Astrocyte (in vitro differentiated cells and primary cell): Measurements from ENCODE around the gene SPTBN1. TPM values are rescaled to one million over a fixed set of nuclear protein-coding genes. Genes with fewer than 3 reads are reported as not detected.

ENCODE experiments used
- DNase-seq: peaks from one replicate; pipeline ENCODE4 v3.0.0-alpha.2; 2010; ENCODE audit warnings: low read depth
- FAIRE-seq: peaks from 2 replicates; lab custom pipeline; 2011; peaks lifted over from hg19 to GRCh38; lab: Jason Lieb, UNC
- H2AFZ ChIP-seq: 2 replicates; pipeline ENCODE4 v1.6.0; 2012; ENCODE audit warnings: low read depth, low read length, inconsistent platforms
- H3K27ac ChIP-seq: 2 replicates; pipeline ENCODE4 v1.5.1; 2011; ENCODE audit warnings: low read depth, low read length, inconsistent platforms
- H3K27me3 ChIP-seq: 2 replicates; pipeline ENCODE4 v1.6.0; 2011; ENCODE audit warnings: low read length, inconsistent platforms; ENCODE audit not compliant: insufficient read depth
- H3K36me3 ChIP-seq: 2 replicates; pipeline ENCODE4 v1.5.1; 2011; ENCODE audit warnings: low read length, inconsistent platforms; ENCODE audit not compliant: insufficient read depth
- H3K4me1 ChIP-seq: 2 replicates; pipeline ENCODE4 v1.5.1; 2011; ENCODE audit warnings: low read length, inconsistent platforms; ENCODE audit not compliant: insufficient read depth
- H3K4me2 ChIP-seq: 2 replicates; pipeline ENCODE4 v1.6.0; 2012; ENCODE audit warnings: low read length, inconsistent platforms
- H3K4me3 ChIP-seq: 2 replicates; pipeline ENCODE4 v1.5.1; 2011; ENCODE audit warnings: low read depth, mild to moderate bottlenecking, low read length, inconsistent platforms; ENCODE audit not compliant: insufficient read depth
- H3K79me2 ChIP-seq: 2 replicates; pipeline ENCODE4 v1.6.0; 2012; ENCODE audit warnings: mild to moderate bottlenecking, low read length, inconsistent platforms; ENCODE audit not compliant: insufficient read depth
- H3K9ac ChIP-seq: 2 replicates; pipeline ENCODE4 v1.6.0; 2012; ENCODE audit warnings: mild to moderate bottlenecking, low read length, inconsistent platforms
- H3K9me3 ChIP-seq: 2 replicates; pipeline ENCODE4 v1.5.1; 2012; ENCODE audit warnings: low read depth, mild to moderate bottlenecking, low read length, inconsistent platforms; ENCODE audit not compliant: insufficient read depth
- H4K20me1 ChIP-seq: 2 replicates; pipeline ENCODE4 v1.6.0; 2012; ENCODE audit warnings: low read length, inconsistent platforms; ENCODE audit not compliant: insufficient read depth
- H3K27ac Mint-ChIP-seq: one replicate; pipeline ENCODE4 v1.8.0; 2021; ENCODE audit warnings: mild to moderate bottlenecking, mixed read lengths; ENCODE audit not compliant: unreplicated experiment
- H3K27me3 Mint-ChIP-seq: one replicate; pipeline ENCODE4 v1.8.0; 2021; ENCODE audit warnings: low read depth, mixed read lengths; ENCODE audit not compliant: unreplicated experiment
- H3K36me3 Mint-ChIP-seq: one replicate; pipeline ENCODE4 v1.8.0; 2021; ENCODE audit warnings: low read depth, mixed read lengths; ENCODE audit not compliant: unreplicated experiment
- H3K4me1 Mint-ChIP-seq: one replicate; pipeline ENCODE4 v1.8.0; 2021; ENCODE audit warnings: low read depth, mixed read lengths; ENCODE audit not compliant: unreplicated experiment
- H3K4me3 Mint-ChIP-seq: one replicate; pipeline ENCODE4 v1.8.0; 2021; ENCODE audit warnings: mild to moderate bottlenecking, moderate library complexity, mixed read lengths; ENCODE audit not compliant: unreplicated experiment
- H3K9me3 Mint-ChIP-seq: one replicate; pipeline ENCODE4 v1.8.0; 2021; ENCODE audit warnings: mild to moderate bottlenecking, mixed read lengths; ENCODE audit not compliant: unreplicated experiment
- CTCF ChIP-seq: IDR thresholded peaks from 2 replicates; pipeline ENCODE4 v1.5.1; 2011; ENCODE audit warnings: low read depth, mild to moderate bottlenecking, inconsistent platforms, low read length, moderate library complexity; ENCODE audit not compliant: insufficient read depth
- EZH2 ChIP-seq: IDR thresholded peaks from 2 replicates; pipeline ENCODE4 v1.6.1; 2012; ENCODE audit warnings: mild to moderate bottlenecking, low read length, inconsistent platforms; ENCODE audit not compliant: insufficient read depth
- total RNA-seq: library from RNA; stranded (reverse); gene quantifications from 2 replicates; pipeline ENCODE4 v1.2.1, GENCODE V29; 2021

The SPTBN1 gene
- total RNA-seq, 1 donor from 2014 or later, result 311 TPM

DNA sequence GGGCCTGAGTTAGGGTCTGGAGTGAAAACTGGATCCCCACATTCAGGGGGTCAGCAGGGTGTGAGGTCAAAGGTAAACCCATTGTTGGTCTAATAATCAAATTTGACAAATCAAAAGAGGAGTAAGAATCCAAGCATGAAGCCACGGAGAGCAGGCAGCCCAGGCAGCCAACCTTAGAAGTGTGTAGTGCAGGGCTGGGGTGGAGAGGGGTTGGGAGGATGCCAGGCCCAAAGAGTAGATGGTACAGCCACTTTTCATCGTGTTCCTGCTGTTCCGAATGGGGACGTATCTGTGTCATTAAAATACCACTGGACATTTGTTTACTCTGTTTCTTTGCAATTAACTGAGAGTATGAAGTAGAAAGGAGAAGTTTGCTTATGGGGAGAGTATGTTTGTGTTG is 16.5 kb upstream of the SPTBN1 start:
- Histone ChIP-seq H3K4me1 (no peaks in the 10 kb centered on the region), H3K27me3 (no peaks in the 10 kb centered on the region), H2AFZ (no peak overlapping the region), H3K36me3 (no peaks in the 10 kb centered on the region), H3K79me2 (no peaks in the 10 kb centered on the region), H3K4me3 (no peak overlapping the region), H3K9ac (no peak overlapping the region), H3K4me2 (no peak overlapping the region), H3K27ac (no peak overlapping the region), H3K9me3 (no peaks in the 10 kb centered on the region), H4K20me1 (no peaks in the 10 kb centered on the region)
- Mint-ChIP-seq H3K9me3 (no peaks in the 10 kb centered on the region), H3K27me3 (no peaks in the 10 kb centered on the region), H3K36me3 (no peaks in the 10 kb centered on the region), H3K4me3 (no peak overlapping the region), H3K27ac (no peak overlapping the region), H3K4me1 (peaks cover 11% of the 10 kb centered on the region)
- TF ChIP-seq EZH2 (no peak), CTCF (no peak)
- DNase-seq (no peak), FAIRE-seq (no peak)

DNA sequence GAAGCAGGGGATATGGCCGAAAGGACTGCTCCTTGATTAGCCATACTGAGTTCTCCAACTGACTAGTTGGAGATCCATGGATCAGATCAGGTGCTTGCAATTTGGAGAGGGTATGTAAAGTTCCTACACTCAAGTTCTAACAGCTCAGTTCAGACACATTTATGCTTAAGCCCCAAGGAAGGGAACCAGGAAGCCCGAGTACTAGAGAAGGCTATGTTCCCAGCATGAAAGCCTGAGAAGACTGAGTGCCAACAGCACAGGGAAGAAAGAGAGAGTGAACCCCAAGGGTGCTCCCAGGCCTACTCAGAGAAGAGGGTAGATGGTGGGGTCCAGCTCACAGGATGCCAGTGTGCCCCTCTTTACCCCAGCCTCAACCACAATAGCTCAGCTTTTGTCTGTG is 16.1 kb upstream of the SPTBN1 start:
- Histone ChIP-seq H3K9ac (no peak overlapping the region), H4K20me1 (no peaks in the 10 kb centered on the region), H3K27me3 (no peaks in the 10 kb centered on the region), H3K36me3 (no peaks in the 10 kb centered on the region), H3K4me2 (no peak overlapping the region), H3K27ac (no peak overlapping the region), H3K4me3 (no peak overlapping the region), H3K9me3 (no peaks in the 10 kb centered on the region), H3K4me1 (no peaks in the 10 kb centered on the region), H3K79me2 (no peaks in the 10 kb centered on the region), H2AFZ (no peak overlapping the region)
- Mint-ChIP-seq H3K36me3 (no peaks in the 10 kb centered on the region), H3K4me1 (peaks cover 11% of the 10 kb centered on the region), H3K4me3 (no peak overlapping the region), H3K27ac (no peak overlapping the region), H3K27me3 (no peaks in the 10 kb centered on the region), H3K9me3 (no peaks in the 10 kb centered on the region)
- DNase-seq (no peak), FAIRE-seq (no peak)
- TF ChIP-seq EZH2 (no peak), CTCF (no peak)

DNA sequence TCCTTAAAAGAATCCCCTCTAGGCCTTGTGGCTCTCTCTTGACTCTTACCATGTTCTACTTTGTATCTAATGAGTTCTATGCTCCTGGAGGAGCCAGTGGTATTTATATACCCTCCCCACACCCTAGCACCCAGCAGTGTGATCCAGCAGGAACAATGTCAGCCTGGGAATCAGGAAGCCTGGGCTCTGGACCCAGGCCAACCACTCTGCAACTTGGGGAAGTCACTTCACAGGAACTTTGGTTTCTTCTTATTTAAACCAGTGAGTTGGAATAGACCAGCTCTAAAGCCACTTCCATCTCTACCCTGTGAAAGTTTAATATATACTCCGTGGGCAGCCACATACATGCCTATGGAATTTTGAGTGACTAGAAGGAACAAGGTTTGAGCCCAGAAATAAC is 11.6 kb upstream of the SPTBN1 start:
- DNase-seq (no peak), FAIRE-seq (no peak)
- Histone ChIP-seq H3K27ac (no peak overlapping the region), H3K4me1 (no peaks in the 10 kb centered on the region), H2AFZ (no peak overlapping the region), H3K9me3 (no peaks in the 10 kb centered on the region), H3K4me3 (no peak overlapping the region), H4K20me1 (no peaks in the 10 kb centered on the region), H3K36me3 (no peaks in the 10 kb centered on the region), H3K4me2 (no peak overlapping the region), H3K79me2 (no peaks in the 10 kb centered on the region), H3K27me3 (no peaks in the 10 kb centered on the region), H3K9ac (no peak overlapping the region)
- no peaks in the 10 kb centered on the region for H3K27me3 Mint-ChIP-seq
- TF ChIP-seq CTCF (no peak), EZH2 (no peak)
- H3K9me3 Mint-ChIP-seq, result no peaks in the 10 kb centered on the region
- no peak overlapping the region for H3K27ac Mint-ChIP-seq
- H3K36me3 Mint-ChIP-seq, result no peaks in the 10 kb centered on the region
- no peak overlapping the region for H3K4me3 Mint-ChIP-seq
- peaks cover 12% of the 10 kb centered on the region for H3K4me1 Mint-ChIP-seq
